Stimulated activated naive CD8-positive, alpha-beta T cell treated with anti-CD3 and anti-CD28 coated beads, Interleukin-15, Interleukin-2, amounts not matched to agents 100 ng/mL and 50 ng/mL, for 24 hours (primary cell): Measurements from ENCODE around the gene NNMT.

Experiments used
- H3K27ac Mint-ChIP-seq: one replicate; pipeline ENCODE4 v1.8.0; 2021; ENCODE audit warnings: mild to moderate bottlenecking, mixed read lengths
- H3K27me3 Mint-ChIP-seq: one replicate; pipeline ENCODE4 v1.8.0; 2021; ENCODE audit warnings: mixed read lengths
- H3K36me3 Mint-ChIP-seq: one replicate; pipeline ENCODE4 v1.8.0; 2021; ENCODE audit warnings: low read depth, mixed read lengths
- H3K4me1 Mint-ChIP-seq: one replicate; pipeline ENCODE4 v1.8.0; 2021; ENCODE audit warnings: low read depth, mixed read lengths
- H3K4me3 Mint-ChIP-seq: one replicate; pipeline ENCODE4 v1.8.0; 2021; ENCODE audit warnings: mild to moderate bottlenecking, mixed read lengths
- H3K9me3 Mint-ChIP-seq: one replicate; pipeline ENCODE4 v1.8.0; 2021; ENCODE audit warnings: mixed read lengths

Gene NNMT

GRCh38 chr11:114353443-114353842 lies 57.2 kb downstream of the NNMT start:
- Mint-ChIP-seq H3K9me3 (no peaks in the 10 kb centered on the region), H3K27me3 (peaks cover 11% of the 10 kb centered on the region), H3K36me3 (no peaks in the 10 kb centered on the region), H3K4me1 (no peaks in the 10 kb centered on the region), H3K4me3 (no peak overlapping the region), H3K27ac (no peak overlapping the region)

- Mint-ChIP-seq H3K9me3 (no peaks in the 10 kb centered on the region), H3K4me1 (no peaks in the 10 kb centered on the region), H3K36me3 (no peaks in the 10 kb centered on the region), H3K27ac (no peak overlapping the region), H3K4me3 (no peak overlapping the region), H3K27me3 (peaks cover 16% of the 10 kb centered on the region)
These were observed 57.9 kb downstream of the NNMT start for GRCh38 chr11:114354076-114354475.

GRCh38 chr11:114358716-114359115 lies 62.5 kb downstream of the NNMT start:
- no peak overlapping the region for H3K4me3 Mint-ChIP-seq
- H3K4me1 Mint-ChIP-seq: no peaks in the 10 kb centered on the region
- H3K27ac Mint-ChIP-seq: no peak overlapping the region
- H3K27me3 Mint-ChIP-seq: peaks cover 22% of the 10 kb centered on the region
- H3K36me3 Mint-ChIP-seq: no peaks in the 10 kb centered on the region
- no peaks in the 10 kb centered on the region for H3K9me3 Mint-ChIP-seq

- no peak overlapping the region for H3K4me3 Mint-ChIP-seq
- no peak overlapping the region for H3K27ac Mint-ChIP-seq
- H3K36me3 Mint-ChIP-seq: no peaks in the 10 kb centered on the region
- no peaks in the 10 kb centered on the region for H3K9me3 Mint-ChIP-seq
- H3K4me1 Mint-ChIP-seq: no peaks in the 10 kb centered on the region
- peaks cover 22% of the 10 kb centered on the region for H3K27me3 Mint-ChIP-seq
These were observed 63.1 kb downstream of the NNMT start for GRCh38 chr11:114359342-114359741.

- Mint-ChIP-seq H3K27ac (no peak overlapping the region), H3K27me3 (peaks cover 26% of the 10 kb centered on the region), H3K4me1 (no peaks in the 10 kb centered on the region)
These were observed 66.1 kb downstream of the NNMT start for GRCh38 chr11:114362326-114362725.

GRCh38 chr11:114362958-114363357 lies 66.8 kb downstream of the NNMT start:
- Mint-ChIP-seq H3K36me3 (no peaks in the 10 kb centered on the region), H3K27me3 (peaks cover 30% of the 10 kb centered on the region), H3K4me3 (no peak overlapping the region), H3K9me3 (no peaks in the 10 kb centered on the region), H3K27ac (no peak overlapping the region), H3K4me1 (no peaks in the 10 kb centered on the region)

More at GRCh38 chr11:114362326-114362725, 66.1 kb downstream of the NNMT start:
- no peak overlapping the region for H3K4me3 Mint-ChIP-seq
- no peaks in the 10 kb centered on the region for H3K9me3 Mint-ChIP-seq
- H3K36me3 Mint-ChIP-seq: no peaks in the 10 kb centered on the region
